ENCODE results near the gene MYOM3.

The MYOM3 gene

DNA sequence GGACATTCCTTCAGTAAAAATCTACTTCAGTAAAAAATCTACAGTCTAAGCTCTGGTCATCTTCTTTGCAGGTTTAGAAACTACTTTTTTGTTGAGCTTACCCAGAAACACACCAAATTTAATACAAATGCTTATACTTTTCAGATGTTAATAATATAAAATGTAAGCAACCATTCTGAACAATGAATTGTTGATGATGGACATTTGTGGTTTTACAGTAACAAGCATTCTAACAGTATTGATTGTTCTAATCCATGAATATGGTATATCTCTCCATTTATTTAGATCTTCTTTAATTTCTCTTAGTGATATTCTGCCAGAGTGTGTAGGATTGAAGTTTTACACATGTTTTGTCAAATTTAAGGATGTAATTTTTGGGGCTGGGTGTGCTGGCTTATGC is 104.9 kb downstream of the MYOM3 start:
- Histone ChIP-seq H3K4me2 (ENCODE audit: low read length) (no peak overlapping the region), H3K4ac (ENCODE audit: low read depth, low read length) (no peak overlapping the region), H3K9ac (ENCODE audit: low read length) (no peak overlapping the region), H2BK12ac (ENCODE audit: low read length) (no peak overlapping the region), H3K4me3 (ENCODE audit: low read depth, low read length) (no peak overlapping the region), H4K12ac (ENCODE audit: low read depth, low read length) (no peak overlapping the region), H2AFZ (ENCODE audit: insufficient read depth, low read length, poor library complexity) (no peak overlapping the region), H2AK5ac (ENCODE audit: low read length) (no peak overlapping the region), H3K27ac (ENCODE audit: low read depth, low read length) (no peak overlapping the region), H3K4me1 (ENCODE audit: control insufficient read depth in 1 of 2, insufficient read depth in 2 of 2, low read length in 2 of 2) (peaks cover 0 to 3% of the 10 kb centered on the region in 2 experiments), H3K23ac (ENCODE audit: low read length) (no peak overlapping the region), H3K36me3 (ENCODE audit: control insufficient read depth in 1 of 2, insufficient read depth in 2 of 2, low read length in 2 of 2) (no peaks in the 10 kb centered on the region), H3K18ac (ENCODE audit: low read length) (no peak overlapping the region), H4K8ac (ENCODE audit: low read depth, low read length) (no peak overlapping the region), H2BK5ac (ENCODE audit: low read depth, low read length, poor library complexity) (no peak overlapping the region), H3K27me3 (ENCODE audit: insufficient read depth, low read length) (no peaks in the 10 kb centered on the region), H4K91ac (ENCODE audit: low read depth, low read length) (no peak overlapping the region), H3K79me1 (ENCODE audit: low read length) (no peaks in the 10 kb centered on the region), H3K14ac (ENCODE audit: low read length) (no peak overlapping the region), H2BK120ac (ENCODE audit: insufficient read depth, low read length, poor library complexity) (no peak overlapping the region), H3K79me2 (ENCODE audit: control insufficient read depth, insufficient read depth, low read length, poor library complexity) (no peaks in the 10 kb centered on the region), H3K9me3 (ENCODE audit: insufficient read depth, low read depth, low read length) (no peaks in the 10 kb centered on the region)
- DNase-seq = no peak
